ENCODE measurements around the gene GPR148.

GPR148 gene

DNA sequence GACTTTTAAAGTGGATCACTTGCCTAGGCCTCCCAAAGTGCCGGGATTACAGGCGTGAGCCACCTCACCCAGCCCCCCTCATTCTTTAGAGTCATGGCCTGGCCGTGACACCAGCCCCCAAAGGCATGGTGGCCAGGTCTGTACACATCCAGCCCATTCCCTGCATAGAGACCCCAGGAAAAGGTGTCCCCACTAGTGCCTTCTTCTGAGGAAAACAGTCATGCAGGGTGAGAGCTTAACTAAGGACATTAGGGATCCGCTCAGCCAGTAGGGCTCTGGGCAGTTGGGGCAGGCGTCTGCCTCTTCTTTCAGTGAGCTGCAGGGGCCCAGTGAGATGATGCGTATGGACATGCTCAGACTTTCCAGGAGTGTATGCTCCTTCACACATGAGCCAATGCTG, 20.8 kb downstream of the GPR148 start:
- no peak for DNase-seq (ENCODE audit: low read depth)

DNA sequence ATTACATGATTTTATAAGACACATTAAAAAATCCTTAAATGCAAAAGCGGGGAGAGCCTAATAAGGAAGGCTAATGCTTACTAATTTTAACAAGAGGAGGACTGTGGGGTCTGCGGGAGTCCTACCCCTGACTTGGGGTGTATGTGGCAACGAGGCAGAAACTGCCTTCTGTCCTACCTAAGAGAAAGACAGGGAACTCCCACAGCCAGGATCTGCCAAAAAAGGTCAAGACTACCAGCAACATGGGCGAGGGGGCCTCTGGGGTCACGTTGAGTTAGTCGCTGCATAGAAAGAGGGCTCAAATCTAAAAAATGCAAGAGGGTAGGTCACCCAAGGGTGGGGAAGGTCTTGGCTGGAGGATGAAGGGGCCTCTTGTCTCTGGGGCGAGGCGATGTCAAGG, 25.9 kb downstream of the GPR148 start:
- DNase-seq (ENCODE audit: low read depth), result no peak

DNA sequence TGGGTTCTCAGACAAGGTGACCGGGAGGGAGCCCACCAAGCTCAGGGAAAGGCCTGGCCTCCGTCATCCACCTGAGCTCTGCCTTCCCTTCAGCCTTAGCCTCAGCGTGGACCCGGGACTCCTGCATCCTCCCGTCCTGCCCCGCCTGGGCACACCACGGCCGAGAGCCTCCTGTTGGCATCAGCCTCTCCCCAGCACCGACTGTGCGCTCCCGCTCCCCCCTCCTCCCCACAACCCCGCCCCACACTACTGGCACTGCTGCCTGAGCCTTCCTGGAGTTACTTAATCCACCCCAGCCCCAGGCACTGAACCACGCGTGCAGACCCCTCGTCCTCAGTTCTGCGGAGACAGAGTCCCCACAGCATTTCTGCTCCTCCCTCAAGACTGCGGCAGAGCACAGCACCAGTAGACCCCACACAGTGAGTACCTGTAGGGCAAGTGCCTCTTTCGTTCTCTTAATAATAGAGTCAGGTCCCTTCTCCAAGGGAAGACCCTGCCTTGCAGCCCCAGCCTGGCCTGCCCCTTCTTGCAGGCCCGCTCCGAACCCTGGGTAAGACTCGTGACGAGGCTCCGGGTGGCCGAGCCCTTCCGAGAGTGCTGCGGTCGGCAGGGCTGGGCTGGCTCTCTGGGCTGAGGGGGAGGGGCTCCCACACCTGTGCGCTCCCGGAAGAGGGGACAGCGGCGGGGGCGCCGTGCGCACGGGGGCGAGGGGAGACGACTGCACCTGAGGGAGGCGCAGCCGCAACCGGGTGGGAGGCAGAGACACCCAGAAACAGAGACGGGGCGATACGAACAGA, 26.6 kb downstream of the GPR148 start, which contains the start of gene AMER3:
Gene AMER3, plus strand, starts transcription at position 285 of the 797 bp plus-strand sequence. CDS start 6,533 bp downstream, outside the sequence.
- no peak for DNase-seq (ENCODE audit: low read depth)

DNA sequence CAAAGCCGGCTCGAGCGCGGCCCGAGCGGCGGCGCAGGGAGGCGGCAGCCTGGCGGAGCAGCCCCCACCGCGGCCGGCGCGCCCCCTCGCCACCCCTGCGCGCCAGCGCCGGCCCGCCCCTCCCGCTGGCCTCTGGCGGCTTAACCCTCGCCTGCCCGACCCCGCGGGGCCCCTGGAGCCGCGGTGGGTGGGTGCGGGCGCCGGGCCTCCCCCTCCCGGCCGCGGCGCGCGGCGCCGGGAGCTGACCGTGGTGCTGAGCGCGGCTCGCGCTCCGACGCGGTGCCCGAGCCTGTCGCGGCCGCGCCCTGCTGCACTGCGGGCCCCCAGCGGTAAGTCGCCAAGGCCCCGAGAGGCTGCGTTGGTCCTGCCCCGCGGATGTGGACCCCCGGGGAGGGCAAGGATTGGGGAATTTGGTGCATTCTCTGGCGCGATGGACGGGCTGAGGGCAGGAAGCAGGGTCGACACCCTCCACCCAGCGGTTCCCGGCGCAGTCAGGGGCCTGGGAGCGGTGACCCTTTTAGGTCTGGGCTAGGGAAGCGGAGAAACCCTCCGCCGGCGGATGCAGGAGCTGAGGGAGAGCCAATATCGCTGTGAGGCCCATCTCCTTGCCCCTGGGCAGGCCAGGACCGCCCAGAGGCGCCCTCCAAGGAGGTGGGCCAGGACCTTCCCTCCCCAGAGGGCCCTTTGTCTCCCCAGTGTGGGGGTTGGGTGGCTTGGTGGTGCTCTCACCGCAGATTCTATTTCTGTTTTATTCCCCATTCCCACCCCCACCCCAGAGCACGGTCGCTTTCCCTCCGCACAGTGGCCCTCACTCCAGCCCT, 27.4 kb downstream of the GPR148 start:
- DNase-seq (ENCODE audit: low read depth), result no peak

DNA sequence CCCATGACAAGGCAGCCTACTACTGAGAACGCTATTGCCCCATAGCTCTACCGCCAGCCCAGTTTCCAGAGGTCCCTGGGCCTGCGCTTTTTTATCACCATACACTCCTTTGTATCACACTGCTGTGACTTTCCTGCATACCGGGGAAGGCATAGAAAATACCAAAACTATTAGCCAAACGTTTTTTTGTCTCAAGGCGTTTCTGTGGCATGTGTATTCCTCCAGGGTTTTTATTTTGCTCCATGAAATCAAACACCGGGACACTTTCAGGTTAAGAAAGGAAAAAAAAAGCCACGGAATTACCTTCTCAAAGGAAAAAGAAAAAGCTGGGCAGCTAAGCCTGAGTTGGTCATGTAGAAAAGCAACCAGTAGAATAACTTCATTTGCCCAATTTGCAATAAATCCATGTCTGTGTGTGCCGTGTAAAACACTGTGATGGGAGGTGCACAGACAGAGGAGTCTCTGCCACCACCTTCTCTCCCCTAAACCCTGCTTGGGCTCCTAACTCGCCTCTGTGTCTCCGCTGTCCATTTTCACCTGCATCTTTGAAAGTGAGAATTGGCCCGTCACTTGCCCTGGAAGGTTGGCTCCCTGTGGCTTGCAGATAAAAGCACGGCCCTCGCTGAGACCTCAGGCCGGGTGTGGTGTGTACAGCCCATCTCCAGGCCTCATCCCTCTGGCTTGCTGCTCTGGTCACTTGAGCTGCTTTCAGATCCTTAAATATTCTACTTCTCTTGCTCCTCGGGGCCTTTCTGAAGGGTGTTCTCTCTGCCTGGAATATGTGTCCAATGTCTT, 28.2 kb downstream of the GPR148 start:
- no peak for DNase-seq (ENCODE audit: low read depth)

DNA sequence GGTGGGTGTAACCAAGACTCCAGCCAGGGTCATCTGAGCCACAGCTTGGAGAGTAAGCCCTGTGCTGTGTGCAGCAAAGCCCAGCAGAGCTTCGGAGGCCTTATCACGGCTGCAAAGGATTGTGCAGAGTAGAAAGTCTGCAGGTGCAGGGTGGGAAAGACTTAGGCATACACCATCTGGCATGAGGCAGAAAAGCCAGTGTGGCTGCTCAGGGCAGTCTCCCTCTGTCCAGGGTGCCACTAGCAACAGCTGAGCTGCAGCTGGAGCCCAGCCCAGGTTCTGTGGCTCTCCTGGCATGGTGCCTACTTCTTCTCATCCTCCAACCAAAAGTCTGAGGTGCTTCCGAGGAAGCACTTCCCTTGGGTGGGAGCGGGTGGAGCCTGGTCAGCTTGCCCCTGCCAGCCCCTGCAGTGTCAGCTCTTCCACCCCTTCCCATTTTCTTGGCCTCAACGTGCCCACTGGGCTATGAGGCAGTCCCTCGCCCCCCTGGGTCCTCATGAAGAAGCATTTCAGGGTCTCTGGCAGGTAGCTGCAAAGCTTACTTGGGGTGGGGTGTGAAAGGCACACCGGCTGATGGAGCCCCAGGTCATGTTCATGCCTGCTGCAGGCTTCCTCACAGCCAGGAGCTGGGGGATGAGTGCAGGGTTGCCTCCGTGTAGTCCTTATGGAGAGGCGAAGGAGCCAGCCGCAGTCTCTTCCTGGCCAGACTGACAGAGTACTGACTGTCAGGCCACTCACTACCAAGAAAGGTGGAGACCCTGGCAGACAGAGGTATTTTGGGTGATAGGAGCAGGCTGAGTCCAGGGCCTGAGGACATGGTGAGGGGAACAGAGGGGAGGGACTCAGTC, 31.3 kb downstream of the GPR148 start:
- no peak for DNase-seq (ENCODE audit: low read depth)

DNA sequence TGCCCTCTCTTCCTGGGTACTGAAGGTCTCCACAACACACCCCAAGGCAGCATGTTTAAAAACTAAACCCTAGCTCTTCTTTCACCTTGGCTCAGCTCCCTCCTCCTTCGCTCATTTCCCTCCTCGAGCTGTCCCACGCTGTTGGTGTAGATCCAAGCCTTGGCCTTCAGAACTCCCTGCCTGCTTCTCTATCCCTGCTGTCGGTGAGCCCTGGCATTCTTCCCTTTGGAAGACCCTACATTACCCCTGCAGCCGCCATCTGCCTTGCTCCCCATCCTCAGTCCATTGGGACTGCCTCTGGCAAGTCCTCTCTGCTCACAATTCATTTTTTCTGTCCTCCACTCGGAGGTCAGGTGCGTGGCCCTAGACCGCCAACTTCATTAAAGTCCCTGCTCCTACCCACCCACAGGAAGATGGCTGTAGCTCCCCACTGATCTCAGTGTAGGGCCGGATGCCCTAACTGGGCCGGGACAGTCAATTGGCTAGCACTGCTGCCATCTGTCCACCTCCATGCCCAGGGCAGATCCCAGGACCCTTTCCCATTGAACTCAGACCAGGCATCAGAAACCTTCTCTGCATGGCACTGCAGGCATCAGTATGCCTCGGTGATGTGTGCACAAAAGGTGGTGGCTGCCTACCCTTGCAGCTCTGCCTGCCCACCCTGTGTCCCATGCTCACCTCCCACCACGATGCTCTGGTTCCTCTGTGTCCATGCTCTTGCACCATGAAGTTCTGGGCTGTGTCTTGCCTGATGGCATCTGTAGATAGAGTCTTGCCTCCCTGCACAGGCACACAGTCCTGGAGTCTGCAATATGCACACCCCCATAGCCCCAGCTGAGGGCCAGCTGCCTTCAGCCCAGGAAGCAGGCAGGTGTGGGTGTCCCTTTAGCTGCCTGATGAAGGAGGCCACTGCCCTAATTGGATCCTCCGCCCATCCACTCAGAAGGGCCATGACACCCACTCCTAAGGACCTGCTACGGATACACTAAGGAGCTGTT, 32.2 kb downstream of the GPR148 start:
- DNase-seq (ENCODE audit: low read depth), result no peak

DNA sequence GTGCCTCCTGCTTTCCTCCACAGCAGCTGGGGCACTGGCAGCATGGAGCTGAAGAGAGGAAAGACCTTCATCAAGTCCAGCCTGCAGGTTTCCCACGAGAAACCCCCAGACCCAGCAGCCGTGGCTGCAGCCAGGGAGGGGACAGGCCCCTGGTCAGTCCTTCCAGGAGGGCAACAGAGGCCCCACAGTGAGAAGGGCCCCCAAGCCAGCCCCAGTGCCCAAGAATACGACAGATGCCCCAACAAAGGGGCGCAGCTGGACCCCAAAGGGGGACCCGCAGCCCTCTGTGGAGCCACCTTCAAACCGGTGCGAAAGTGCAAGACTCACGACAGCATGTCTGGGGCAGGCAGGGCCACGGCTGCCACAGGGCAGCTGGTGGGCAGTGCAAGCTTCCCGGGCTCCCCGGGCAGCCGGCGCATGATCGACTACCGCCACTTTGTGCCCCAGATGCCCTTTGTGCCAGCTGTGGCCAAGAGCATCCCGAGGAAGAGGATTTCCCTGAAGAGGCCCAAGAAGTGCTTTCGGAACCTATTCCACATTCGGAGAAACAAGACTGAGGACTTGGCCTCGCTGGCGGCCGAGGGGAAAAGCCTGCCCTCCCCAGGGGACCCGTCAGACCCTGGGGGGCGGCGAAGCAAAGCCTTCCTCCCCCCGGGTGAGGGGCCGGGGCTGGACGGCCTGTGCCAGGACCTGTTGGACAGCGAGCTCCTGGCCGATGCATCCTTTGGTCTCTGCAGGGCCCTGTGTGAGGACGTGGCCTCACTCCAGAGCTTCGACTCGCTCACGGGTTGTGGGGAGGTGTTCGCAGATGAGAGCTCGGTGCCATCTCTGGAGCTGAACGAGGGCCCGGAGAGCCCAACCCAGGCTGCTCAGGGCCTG, 33.4 kb downstream of the GPR148 start:
- DNase-seq (ENCODE audit: low read depth), result no peak

DNA sequence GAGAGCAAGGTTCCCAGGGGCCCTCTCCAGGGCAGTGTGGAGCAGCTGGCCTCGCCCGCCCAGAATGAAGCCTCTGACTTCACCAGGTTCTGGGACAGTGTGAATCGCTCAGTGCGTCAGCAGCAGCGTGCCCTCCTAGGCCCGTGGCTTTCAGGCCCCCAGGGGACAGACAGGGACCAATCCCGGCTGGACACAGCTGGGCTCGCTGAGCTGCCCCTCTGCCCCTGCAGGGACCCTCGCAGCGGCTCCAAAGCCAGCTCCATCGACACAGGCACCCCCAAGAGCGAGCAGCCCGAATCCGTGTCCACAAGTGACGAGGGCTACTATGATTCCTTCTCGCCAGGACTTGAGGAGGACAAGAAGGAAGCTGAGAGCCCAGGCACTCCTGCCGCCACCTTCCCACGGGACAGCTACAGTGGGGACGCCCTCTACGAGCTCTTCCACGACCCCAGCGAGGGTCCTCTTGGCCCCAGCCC, 34.1 kb downstream of the GPR148 start:
- no peak for DNase-seq (ENCODE audit: low read depth)

DNA sequence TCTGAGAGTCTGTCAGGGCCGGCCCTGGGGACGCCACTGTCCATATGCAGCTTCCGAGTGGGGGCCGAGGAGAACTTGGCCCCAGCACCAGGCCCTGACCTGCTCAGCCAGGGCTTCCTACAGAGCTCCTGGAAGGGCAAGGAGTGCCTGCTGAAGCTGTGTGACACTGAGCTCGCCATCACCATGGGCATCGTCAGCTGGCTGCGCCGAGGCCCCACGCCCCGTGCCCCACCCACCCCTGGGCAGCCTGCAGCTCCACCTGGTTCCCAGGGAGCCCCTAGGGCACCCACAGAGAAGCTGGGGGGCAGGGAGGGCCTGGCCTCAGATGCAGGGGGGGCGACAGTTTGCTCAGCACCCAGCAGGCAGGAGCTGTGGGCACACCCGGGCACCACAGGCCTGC, 34.5 kb downstream of the GPR148 start:
- DNase-seq (ENCODE audit: low read depth), result no peak

DNA sequence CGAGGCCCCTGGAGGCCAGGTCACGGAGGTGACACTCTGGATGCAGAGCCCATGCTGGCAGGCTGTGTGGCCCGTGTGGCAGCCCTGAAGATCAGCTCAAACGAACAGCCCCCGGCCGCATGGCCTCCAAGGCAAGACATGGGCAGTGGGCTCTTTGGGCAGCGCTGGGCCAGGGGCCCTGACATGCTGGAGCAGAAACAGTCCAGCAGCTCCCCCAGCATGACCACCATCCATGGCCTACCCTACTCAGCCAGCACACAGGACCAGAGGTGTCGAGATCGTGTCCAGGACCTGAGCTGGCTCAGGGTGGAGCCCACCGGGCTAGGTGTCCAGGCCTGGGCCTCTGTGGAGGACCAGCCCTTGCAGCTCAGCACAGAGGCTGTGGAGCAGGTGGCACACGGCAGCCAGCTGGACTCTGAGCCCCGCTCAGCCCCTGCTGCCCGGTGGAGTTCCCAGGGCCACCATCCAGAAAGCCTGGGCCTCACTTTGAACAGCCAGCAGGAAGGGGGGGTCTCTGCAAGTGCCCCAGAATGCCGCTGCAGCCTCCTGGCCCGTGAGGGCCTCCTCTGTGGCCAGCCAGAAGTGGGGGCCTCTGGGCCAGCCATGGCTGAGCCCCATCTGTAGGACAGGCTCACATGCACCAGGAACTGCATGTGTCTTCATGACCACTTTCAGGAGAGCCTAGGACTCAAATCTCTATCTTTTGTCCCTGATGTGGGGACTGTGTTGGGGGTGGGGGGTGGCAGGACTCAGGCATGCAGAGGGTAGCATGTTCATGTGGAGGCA, 35.4 kb downstream of the GPR148 start:
- DNase-seq (ENCODE audit: low read depth), result no peak

DNA sequence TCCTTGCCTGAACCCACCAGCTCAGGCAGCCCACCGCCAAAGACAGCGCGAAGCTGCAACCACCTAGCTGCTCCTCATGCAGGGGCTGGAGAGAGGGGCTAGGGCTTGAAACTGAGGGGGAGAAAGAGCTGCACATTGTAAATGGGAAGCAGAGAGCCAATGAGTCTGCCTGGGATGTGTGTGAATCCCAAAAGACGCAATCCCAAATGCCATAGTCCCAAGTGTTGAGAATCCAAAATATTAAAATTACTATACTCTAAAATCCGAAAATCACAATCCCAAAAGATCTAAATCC, 35.9 kb downstream of the GPR148 start:
- DNase-seq (ENCODE audit: low read depth), result no peak

DNA sequence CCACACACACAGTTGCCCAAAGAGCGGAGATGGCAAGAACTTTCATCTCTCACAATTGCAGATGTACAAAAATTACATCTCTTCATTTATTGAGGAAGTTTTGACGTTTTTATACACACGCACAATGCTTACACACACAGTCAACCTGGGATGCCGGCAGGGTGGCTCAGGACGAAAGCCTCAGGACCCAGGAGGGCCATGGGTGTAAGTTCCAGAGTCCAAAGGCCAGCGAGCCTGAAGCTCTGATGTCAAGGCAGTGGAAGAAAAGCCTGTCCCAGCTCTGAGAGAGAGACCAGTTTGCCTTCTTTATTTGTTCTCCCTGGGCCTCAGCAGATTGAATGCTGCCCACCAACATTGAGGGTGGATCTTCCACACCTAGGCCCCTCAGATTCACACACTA, 36.6 kb downstream of the GPR148 start:
- no peak for DNase-seq (ENCODE audit: low read depth)

DNA sequence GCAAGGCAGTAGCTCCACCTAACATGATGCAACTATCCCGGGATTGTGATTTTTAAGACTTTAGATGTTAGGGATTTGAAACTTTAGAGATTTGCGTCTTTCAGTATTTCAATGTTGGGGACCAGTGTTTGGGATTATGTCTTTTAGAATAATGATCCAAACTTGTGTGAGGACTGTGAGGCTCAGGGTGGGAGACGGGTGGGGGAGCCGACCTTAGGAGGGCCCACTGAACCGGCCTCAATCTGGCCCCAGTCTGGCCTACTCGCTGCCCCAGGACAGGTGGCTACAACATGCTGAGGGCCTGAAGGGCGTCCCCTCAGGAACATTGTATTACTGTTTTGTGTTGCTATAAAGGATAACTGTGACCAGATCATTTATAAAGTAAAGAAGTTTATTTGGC, 37.2 kb downstream of the GPR148 start:
- DNase-seq (ENCODE audit: low read depth), result no peak

DNA sequence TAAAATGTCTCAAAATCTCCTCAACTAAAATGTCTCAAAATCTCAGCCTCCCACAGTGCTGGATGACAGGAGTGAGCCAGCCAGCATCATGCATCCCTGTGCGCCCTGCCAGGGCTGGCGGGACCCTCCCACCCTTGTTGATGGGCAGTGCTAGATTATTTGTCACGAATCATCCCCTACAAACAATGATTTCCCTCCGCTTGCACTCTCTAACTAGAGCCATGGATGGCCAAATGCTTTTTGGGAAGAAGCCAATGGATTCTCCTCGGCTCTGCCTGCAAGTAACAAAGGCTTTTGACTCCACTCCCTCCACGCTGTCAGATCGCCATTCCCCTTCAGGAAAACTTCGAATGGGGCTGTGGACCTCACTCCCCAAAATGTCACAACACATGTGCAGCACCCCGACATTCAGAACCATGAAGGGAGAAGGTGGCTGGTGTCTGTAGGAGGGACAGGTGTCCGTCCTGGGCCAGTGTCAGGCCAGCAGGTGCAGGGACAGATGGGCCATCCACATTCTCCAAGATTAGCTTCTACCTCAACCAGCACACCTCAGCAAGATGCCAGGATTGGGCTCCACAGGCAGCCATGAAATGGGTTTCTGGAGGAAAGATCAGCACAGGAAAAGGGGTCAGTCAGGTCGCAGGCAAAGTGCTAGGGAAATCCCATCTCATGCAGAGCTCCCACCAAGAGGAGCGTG, 38.0 kb downstream of the GPR148 start:
- no peak for DNase-seq (ENCODE audit: low read depth)

DNA sequence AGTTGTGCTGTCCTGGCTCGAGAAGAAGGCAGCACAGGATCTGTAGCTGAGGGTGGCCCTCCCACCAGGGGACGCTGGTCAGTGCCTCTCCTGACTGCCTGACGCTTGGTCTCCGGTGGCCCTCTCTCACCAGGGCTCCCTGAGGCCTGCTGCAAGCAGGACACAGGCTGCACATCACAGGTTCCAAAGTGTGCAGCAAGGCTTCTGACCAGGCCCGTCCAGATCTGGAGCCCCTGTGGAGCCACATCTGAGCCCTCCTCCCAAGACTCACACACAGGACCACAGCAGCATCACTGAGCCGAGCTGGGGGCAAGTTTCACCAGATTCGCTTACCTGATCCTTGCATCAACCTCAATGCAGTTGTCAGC, 38.5 kb downstream of the GPR148 start:
- DNase-seq (ENCODE audit: low read depth), result no peak

DNA sequence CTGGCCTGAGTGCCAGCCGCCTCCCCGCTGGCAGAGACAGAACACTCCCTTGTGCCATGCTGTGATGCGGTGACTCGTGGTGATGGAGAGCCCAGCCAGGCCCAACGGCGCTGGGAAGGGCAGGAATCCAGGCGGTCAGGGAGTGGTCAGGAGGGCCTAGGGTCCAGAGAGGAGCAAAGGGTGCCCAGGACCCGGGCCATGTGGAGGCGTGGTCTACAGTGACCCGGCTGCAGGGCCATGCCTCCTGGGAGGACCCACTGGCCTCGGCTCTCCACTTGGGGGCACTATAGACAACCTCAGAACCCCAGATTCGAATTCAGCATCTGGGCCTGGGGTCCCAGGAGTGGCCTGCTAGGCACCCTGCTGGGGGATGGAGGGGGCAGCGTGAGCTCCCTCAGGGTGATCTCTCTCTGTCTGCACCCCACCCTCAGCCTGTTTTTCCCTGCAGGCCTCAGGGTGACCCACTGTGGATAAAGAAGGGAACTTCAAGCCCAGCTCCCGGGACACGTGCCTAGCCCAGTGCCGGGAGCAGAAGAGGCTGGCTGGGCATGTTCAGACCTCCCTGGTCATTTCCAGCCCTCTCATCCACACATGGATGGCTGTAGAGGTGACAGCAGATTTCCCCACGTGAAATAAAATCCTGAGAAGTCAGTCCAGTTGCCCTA, 39.5 kb downstream of the GPR148 start:
- DNase-seq (ENCODE audit: low read depth), result no peak
